ENCODE measurements around the gene PLD2. TPM values are rescaled to one million over a fixed set of nuclear protein-coding genes. Genes with fewer than 3 reads are reported as not detected.

PLD2 gene
- polyA plus RNA-seq, 3 donors = 3.5 to 122 (median 4.0) TPM

- peaks cover 10 to 31% of the 10 kb centered on the region in 2 donors for H3K36me3 ChIP-seq (replicated peaks in 1 of 2; ENCODE audit: control insufficient read depth in 1 of 2, insufficient read depth in 2 of 2, low read length in 2 of 2)
- intact Hi-C loops (cut with micrococcal nuclease) = loop anchor here (5.0 kb wide), 3 partner anchors 33 to 42 kb away; partner anchors contain the start of gene PSMB6 (in 1 of the 2)
- H3K4me1 ChIP-seq (ENCODE audit: control insufficient read depth in 1 of 2, insufficient read depth in 2 of 2, low read length in 2 of 2) = peaks cover 43 to 57% of the 10 kb centered on the region in 2 donors
- no peak overlapping the region for H3K4me3 ChIP-seq (replicated peaks in 1 of 3; ENCODE audit: low read depth in 2 of 3, low read length in 3 of 3)
- peaks cover 51 to 54% of the 10 kb centered on the region in 2 donors for H3K36me3 Mint-ChIP-seq
- no peaks in the 10 kb centered on the region for H3K27me3 ChIP-seq (ENCODE audit: control insufficient read depth in 2 of 2, insufficient read depth in 2 of 2, low read length in 2 of 2)
- no peak for TF ChIP-seq CTCF (IDR thresholded peaks at IDR 0.05)
- H2AFZ ChIP-seq (ENCODE audit: insufficient read depth, low read depth, low read length, poor library complexity, severe bottlenecking) = no peak overlapping the region
- H4K20me1 ChIP-seq (ENCODE audit: insufficient read depth, low read length) = peaks cover 15% of the 10 kb centered on the region
- H3K4me2 ChIP-seq (replicated peaks; ENCODE audit: extremely low read depth, low read length, poor library complexity, severe bottlenecking) = no peak overlapping the region
- DNase-seq = no peak
- H3K79me2 ChIP-seq (ENCODE audit: insufficient read depth, low read length) = peaks cover 85% of the 10 kb centered on the region
- H3K27ac Mint-ChIP-seq = no peak overlapping the region
- no peaks in the 10 kb centered on the region for H3K9me3 Mint-ChIP-seq
- H3K9me3 ChIP-seq (replicated peaks in 1 of 2; ENCODE audit: control insufficient read depth in 1 of 2, insufficient read depth in 1 of 2, low read length in 2 of 2) = no peaks in the 10 kb centered on the region
- no peak overlapping the region for H3K27ac ChIP-seq (ENCODE audit: low read depth in 1 of 2, low read length in 2 of 2)
- peak overlapping the region in 1 of 2 donors; percentile 17 for H3K4me3 Mint-ChIP-seq
- H3K4me1 Mint-ChIP-seq = peaks cover 69% of the 10 kb centered on the region
- 100% methylated on average over 1 of the region's 8 CpGs for WGBS (ENCODE audit: insufficient coverage)
- peaks cover 0 to 3% (median 0%) of the 10 kb centered on the region in 3 donors for H3K27me3 Mint-ChIP-seq (ENCODE audit: low read depth in 3 of 3)
- H3K9ac ChIP-seq (ENCODE audit: insufficient read depth, low read length, poor library complexity, severe bottlenecking) = no peak overlapping the region
Observed at GRCh38 chr17:4839221-4839620, 32.3 kb downstream of the PLD2 start.

GRCh38 chr17:4839965-4840892, 33.3 kb downstream of the PLD2 start:
- Histone ChIP-seq H3K9me3 (replicated peaks in 1 of 2; ENCODE audit: control insufficient read depth in 1 of 2, insufficient read depth in 1 of 2, low read length in 2 of 2) (no peaks in the 10 kb centered on the region), H3K9ac (ENCODE audit: insufficient read depth, low read length, poor library complexity, severe bottlenecking) (no peak overlapping the region), H3K4me3 (replicated peaks in 1 of 3; ENCODE audit: low read depth in 2 of 3, low read length in 3 of 3) (no peak overlapping the region), H4K20me1 (ENCODE audit: insufficient read depth, low read length) (peaks cover 7% of the 10 kb centered on the region), H3K4me1 (ENCODE audit: control insufficient read depth in 1 of 2, insufficient read depth in 2 of 2, low read length in 2 of 2) (peaks cover 43 to 57% of the 10 kb centered on the region in 2 donors), H3K27me3 (ENCODE audit: control insufficient read depth in 2 of 2, insufficient read depth in 2 of 2, low read length in 2 of 2) (no peaks in the 10 kb centered on the region), H2AFZ (ENCODE audit: insufficient read depth, low read depth, low read length, poor library complexity, severe bottlenecking) (no peak overlapping the region), H3K4me2 (replicated peaks; ENCODE audit: extremely low read depth, low read length, poor library complexity, severe bottlenecking) (no peak overlapping the region), H3K27ac (ENCODE audit: low read depth in 1 of 2, low read length in 2 of 2) (no peak overlapping the region), H3K79me2 (ENCODE audit: insufficient read depth, low read length) (peaks cover 77% of the 10 kb centered on the region), H3K36me3 (replicated peaks in 1 of 2; ENCODE audit: control insufficient read depth in 1 of 2, insufficient read depth in 2 of 2, low read length in 2 of 2) (peaks cover 10 to 31% of the 10 kb centered on the region in 2 donors)
- Mint-ChIP-seq H3K9me3 (no peaks in the 10 kb centered on the region), H3K4me3 (no peak overlapping the region), H3K27me3 (ENCODE audit: low read depth in 3 of 3) (peaks cover 0 to 3% (median 0%) of the 10 kb centered on the region in 3 donors), H3K36me3 (peaks cover 51% of the 10 kb centered on the region in 2 donors), H3K4me1 (peaks cover 69% of the 10 kb centered on the region), H3K27ac (peak overlapping the region in 3 of 7 donors; percentile 12 to 87 (median 70))
- no peak for TF ChIP-seq CTCF (IDR thresholded peaks at IDR 0.05)
- no peak for DNase-seq
- intact Hi-C loops (cut with micrococcal nuclease) = loop anchor here (5.0 to 10.0 kb wide), 4 partner anchors 32 to 45 kb away; partner anchors contain the start of gene PSMB6 (in 2 of the 2)
- 19% methylated on average over 4 of the region's 8 CpGs for WGBS (ENCODE audit: insufficient coverage)
